HepG2 (cell line): Measurements from ENCODE around the gene ABCB9. TPM values are rescaled to one million over a fixed set of nuclear protein-coding genes. Genes with fewer than 3 reads are reported as not detected.

Experiments
- ATF2 ChIP-seq: sonication (generic); formaldehyde crosslinking; IDR thresholded peaks from 2 replicates; pipeline ENCODE4 v1.4.0; 2020; ENCODE audit warnings: missing genetic modification reagents
- EP300 ChIP-seq, 3 experiments: sonication (generic) in 1 of 3; formaldehyde crosslinking in 1 of 3; IDR thresholded peaks; 2 replicates each; pipeline versions ENCODE4 v1.5.1 to v1.6.1; 2011 to 2020; ENCODE audit warnings: low read depth in 2 of 3, low read length in 2 of 3, borderline replicate concordance in 1 of 3, improper control_type of control experiment in 1 of 3, mild to moderate bottlenecking in 1 of 3, missing genetic modification reagents in 1 of 3, moderate library complexity in 1 of 3
- KLF15 ChIP-seq: sonication (generic); formaldehyde crosslinking; IDR thresholded peaks from 2 replicates; pipeline ENCODE4 v1.8.1; 2023; ENCODE audit warnings: borderline replicate concordance, mild to moderate bottlenecking, inconsistent platforms, missing genetic modification reagents, mixed read lengths
- MAFG ChIP-seq: sonication (generic); formaldehyde crosslinking; IDR thresholded peaks from 2 replicates; pipeline ENCODE4 v1.5.1; 2020; ENCODE audit warnings: mild to moderate bottlenecking, missing genetic modification reagents
- MIER3 ChIP-seq: IDR thresholded peaks from 2 replicates; pipeline ENCODE4 v1.6.1; 2016; ENCODE audit warnings: missing compliant biosample characterization, borderline replicate concordance
- NR0B2 ChIP-seq: sonication (generic); formaldehyde crosslinking; IDR thresholded peaks from 2 replicates; pipeline ENCODE4 v1.4.0; 2020; ENCODE audit warnings: mild to moderate bottlenecking, missing genetic modification reagents
- PHF20 ChIP-seq: sonication (generic); formaldehyde crosslinking; IDR thresholded peaks from 2 replicates; pipeline ENCODE4 v1.5.0; 2020; ENCODE audit warnings: mild to moderate bottlenecking, missing genetic modification reagents
- RFXANK ChIP-seq: IDR thresholded peaks from 2 replicates; pipeline ENCODE4 v1.6.1; 2016
- SIN3A ChIP-seq: IDR thresholded peaks from 2 replicates; pipeline ENCODE4 v1.6.1; 2011; ENCODE audit warnings: low read depth, mild to moderate bottlenecking, control low read depth, low read length, borderline replicate concordance
- TP53 ChIP-seq: sonication (generic); formaldehyde crosslinking; conservative IDR thresholded peaks from 2 replicates; pipeline ENCODE4 v1.4.0; 2020; ENCODE audit warnings: missing genetic modification reagents
- ZFYVE20 ChIP-seq: sonication (generic); formaldehyde crosslinking; IDR thresholded peaks from 2 replicates; pipeline ENCODE4 v1.8.0; 2023; ENCODE audit warnings: low read depth, mild to moderate bottlenecking, moderate library complexity, missing genetic modification reagents, borderline replicate concordance
- ZNF138 ChIP-seq: sonication (generic); formaldehyde crosslinking; IDR thresholded peaks from 2 replicates; pipeline ENCODE4 v1.5.0; 2020; ENCODE audit warnings: mild to moderate bottlenecking, low read depth, missing genetic modification reagents
- ZNF232 ChIP-seq: sonication (generic); formaldehyde crosslinking; IDR thresholded peaks from 2 replicates; pipeline ENCODE4 v1.4.0; 2020; ENCODE audit warnings: missing genetic modification reagents, borderline replicate concordance
- ZNF276 ChIP-seq: sonication (generic); formaldehyde crosslinking; IDR thresholded peaks from 2 replicates; pipeline ENCODE4 v1.4.0; 2020; ENCODE audit warnings: mild to moderate bottlenecking, low read depth, missing genetic modification reagents
- ZNF407 ChIP-seq: sonication (generic); formaldehyde crosslinking; IDR thresholded peaks from one replicate; pipeline ENCODE4 v1.5.1; 2020; ENCODE audit warnings: mild to moderate bottlenecking, missing genetic modification reagents; ENCODE audit errors: not compliant biosample characterization
- ZNF850 ChIP-seq: sonication (generic); formaldehyde crosslinking; conservative IDR thresholded peaks from 2 replicates; pipeline ENCODE4 v1.9.0; 2021; ENCODE audit warnings: mild to moderate bottlenecking, missing genetic modification reagents
- polyA plus RNA-seq, 8 experiments: library from polyadenylated mRNA; depleted of rRNA in 3 of 8; stranded (reverse) in 7 of 8; unstranded in 1 of 8; fragments of >200 nt; fragmentation: Illumina TruSeq in 4 of 8; extraction: Trizol in 4 of 8; gene quantifications; 2 replicates each; pipeline versions ENCODE4 v1.2.1 to v1.2.3, GENCODE V29; 2011 to 2016; ENCODE audit warnings: low read depth in 4 of 8, missing spikeins in 1 of 8, mixed read lengths in 1 of 8; ENCODE audit not compliant: insufficient read depth in 1 of 8
- total RNA-seq, 5 experiments: library from RNA; depleted of rRNA; stranded (reverse); fragments of >200 nt; fragmentation: Illumina TruSeq; extraction: Trizol; gene quantifications; 2 replicates each; pipeline ENCODE4 v1.2.3, GENCODE V29; 2016; ENCODE audit warnings: low read depth in 1 of 5

ABCB9 gene
- total and polyA plus RNA-seq, 2 of the 13 experiments (the other 11 are each of a cell fraction or from before 2014, with no cell fraction given), result 5.1 to 6.0 TPM

GRCh38 chr12:122980183-122981035 is 14.1 kb upstream of the ABCB9 start, which contains the start of gene ARL6IP4 (continued):
- TF ChIP-seq ZNF407 (peak; percentile 89), KLF15 (no peak), TP53 (CRISPR knock-in tag) (no peak), MAFG (CRISPR knock-in tag) (no peak), RFXANK (CRISPR knock-in tag) (no peak), ZNF276 (CRISPR knock-in tag) (no peak), ZNF232 (CRISPR knock-in tag) (peak; percentile 85; the same call in 1 of the 2 replicates), EP300 (IDR thresholded peaks at IDR 0.05; ENCODE audit: low read depth in 2 of 2, low read length in 2 of 2) (no peak), EP300 (CRISPR knock-in tag; IDR thresholded peaks at IDR 0.05; ENCODE audit: borderline replicate concordance) (no peak), ZFYVE20 (CRISPR knock-in tag) (no peak), ZNF138 (CRISPR knock-in tag) (no peak), NR0B2 (CRISPR knock-in tag) (no peak), ATF2 (CRISPR knock-in tag) (no peak), PHF20 (CRISPR knock-in tag) (peak; percentile 89), ZNF850 (CRISPR knock-in tag) (no peak), MIER3 (no peak), SIN3A (no peak; the same call in 1 of the 2 replicates)
